Measurements from ENCODE around the gene NCAM1. TPM values are rescaled to one million over a fixed set of nuclear protein-coding genes. Genes with fewer than 3 reads are reported as not detected.

NCAM1 gene
- total and polyA plus RNA-seq, 12 donors = 38.7 to 181 (median 111) TPM

- no peaks in the 10 kb centered on the region for H3K36me3 ChIP-seq (replicated peaks in 1 of 2)
- WGBS, 4 donors = 87 to 93% (median 88%) methylated on average over 2 of the region's 2 CpGs
Measured at GRCh38 chr11:113222241-113222640, 261.0 kb downstream of the NCAM1 start.

DNA sequence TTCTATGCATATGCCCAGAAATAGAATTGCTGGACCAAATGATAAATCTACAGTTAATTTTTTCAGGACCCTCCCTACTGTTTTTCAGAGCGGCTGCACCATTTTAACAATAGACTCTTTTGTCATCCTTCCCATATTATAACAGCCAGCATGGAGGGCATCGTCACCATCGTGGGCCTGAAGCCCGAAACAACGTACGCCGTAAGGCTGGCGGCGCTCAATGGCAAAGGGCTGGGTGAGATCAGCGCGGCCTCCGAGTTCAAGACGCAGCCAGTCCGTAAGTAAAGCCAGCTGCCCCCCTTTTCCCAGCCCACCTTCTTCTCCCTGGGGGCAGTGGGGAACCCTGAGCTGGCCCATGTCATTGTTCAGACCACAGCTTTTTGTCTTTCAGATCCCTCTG lies 273.7 kb downstream of the NCAM1 start:
- no peaks in the 10 kb centered on the region for H3K9me3 ChIP-seq (replicated peaks in 1 of 3)
- TF ChIP-seq, protein P1, sequence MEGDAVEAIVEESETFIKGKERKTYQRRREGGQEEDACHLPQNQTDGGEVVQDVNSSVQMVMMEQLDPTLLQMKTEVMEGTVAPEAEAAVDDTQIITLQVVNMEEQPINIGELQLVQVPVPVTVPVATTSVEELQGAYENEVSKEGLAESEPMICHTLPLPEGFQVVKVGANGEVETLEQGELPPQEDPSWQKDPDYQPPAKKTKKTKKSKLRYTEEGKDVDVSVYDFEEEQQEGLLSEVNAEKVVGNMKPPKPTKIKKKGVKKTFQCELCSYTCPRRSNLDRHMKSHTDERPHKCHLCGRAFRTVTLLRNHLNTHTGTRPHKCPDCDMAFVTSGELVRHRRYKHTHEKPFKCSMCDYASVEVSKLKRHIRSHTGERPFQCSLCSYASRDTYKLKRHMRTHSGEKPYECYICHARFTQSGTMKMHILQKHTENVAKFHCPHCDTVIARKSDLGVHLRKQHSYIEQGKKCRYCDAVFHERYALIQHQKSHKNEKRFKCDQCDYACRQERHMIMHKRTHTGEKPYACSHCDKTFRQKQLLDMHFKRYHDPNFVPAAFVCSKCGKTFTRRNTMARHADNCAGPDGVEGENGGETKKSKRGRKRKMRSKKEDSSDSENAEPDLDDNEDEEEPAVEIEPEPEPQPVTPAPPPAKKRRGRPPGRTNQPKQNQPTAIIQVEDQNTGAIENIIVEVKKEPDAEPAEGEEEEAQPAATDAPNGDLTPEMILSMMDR (IDR thresholded peaks at IDR 0.05) = no peak
- TF ChIP-seq POLR2A (IDR thresholded peaks at IDR 0.05) = no peak
- H3K36me3 ChIP-seq (replicated peaks in 1 of 2) = peaks cover 0 to 2% of the 10 kb centered on the region in 2 donors
- H3K27me3 ChIP-seq = no peaks in the 10 kb centered on the region
- no peaks in the 10 kb centered on the region for H3K4me1 ChIP-seq (replicated peaks in 1 of 2)
- intact Hi-C loops (cut with DNase I) = no loop called here
- 92 to 95% (median 93%) methylated on average over 14 of the region's 14 CpGs for WGBS, 4 donors
- no peak overlapping the region for H3K4me3 ChIP-seq
- DNase-seq = no peak
- no peak overlapping the region for H3K27ac ChIP-seq

More at GRCh38 chr11:113222241-113222640, 261.0 kb downstream of the NCAM1 start:
- H3K9me3 ChIP-seq (replicated peaks in 1 of 3) = no peaks in the 10 kb centered on the region
- H3K27me3 ChIP-seq = no peaks in the 10 kb centered on the region
- intact Hi-C loops (cut with DNase I) = no loop called here
- H3K27ac ChIP-seq = no peak overlapping the region
- no peak for DNase-seq
- no peak overlapping the region for H3K4me3 ChIP-seq
- no peak for TF ChIP-seq POLR2A (IDR thresholded peaks at IDR 0.05)
- TF ChIP-seq, protein P1 (IDR thresholded peaks at IDR 0.05) = no peak
- no peaks in the 10 kb centered on the region for H3K4me1 ChIP-seq (replicated peaks in 1 of 2)

DNA sequence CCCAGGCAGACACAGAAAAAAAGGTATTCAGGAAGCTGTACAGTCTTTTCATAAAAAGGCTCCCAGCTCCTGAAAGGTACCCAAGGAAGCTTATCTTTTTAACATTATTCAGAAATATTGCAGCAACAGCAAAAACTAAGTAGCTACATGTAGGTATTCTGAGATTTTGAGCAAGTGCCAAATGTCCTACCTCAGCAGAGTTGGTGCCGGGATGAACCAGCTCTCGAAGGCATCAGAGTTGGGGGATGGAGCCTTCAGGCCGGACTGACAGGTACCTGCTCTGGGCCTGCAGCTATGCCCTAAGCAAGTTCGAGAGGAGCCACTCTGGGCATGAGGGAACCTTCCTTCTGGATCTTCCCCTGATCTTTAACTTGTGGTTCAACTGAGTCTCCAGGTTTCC lies 276.0 kb downstream of the NCAM1 start:
- H3K36me3 ChIP-seq (replicated peaks in 1 of 2) = peaks cover 0 to 3% of the 10 kb centered on the region in 2 donors
- no peak for DNase-seq
- no peaks in the 10 kb centered on the region for H3K9me3 ChIP-seq (replicated peaks in 1 of 3)
- intact Hi-C loops (cut with DNase I) = no loop called here
- TF ChIP-seq, protein P1 (IDR thresholded peaks at IDR 0.05) = no peak
- no peak for TF ChIP-seq POLR2A (IDR thresholded peaks at IDR 0.05)
- WGBS, 4 donors = 94 to 100% (median 96%) methylated on average over 4 of the region's 4 CpGs
- H3K27me3 ChIP-seq = no peaks in the 10 kb centered on the region
- H3K4me1 ChIP-seq (replicated peaks in 1 of 2) = no peaks in the 10 kb centered on the region
- H3K4me3 ChIP-seq = no peak overlapping the region
- H3K27ac ChIP-seq = no peak overlapping the region

GRCh38 chr11:113238721-113239120 lies 277.5 kb downstream of the NCAM1 start:
- Histone ChIP-seq H3K36me3 (replicated peaks in 1 of 2) (peaks cover 0 to 3% of the 10 kb centered on the region in 2 donors), H3K27me3 (no peaks in the 10 kb centered on the region), H3K4me1 (replicated peaks in 1 of 2) (no peaks in the 10 kb centered on the region), H3K9me3 (replicated peaks in 1 of 3) (no peaks in the 10 kb centered on the region), H3K4me3 (no peak overlapping the region), H3K27ac (no peak overlapping the region)
- no peak for DNase-seq
- 86 to 95% (median 94%) methylated on average over 5 of the region's 5 CpGs for WGBS, 4 donors
- no peak for TF ChIP-seq POLR2A (IDR thresholded peaks at IDR 0.05)
- TF ChIP-seq, protein P1 (IDR thresholded peaks at IDR 0.05) = no peak
- intact Hi-C loops (cut with DNase I) = no loop called here
